Spleen (tissue), 7 donors: ENCODE results near the gene EIF4A3.

ENCODE experiments used
- CTCF ChIP-seq, 11 experiments: fragments of 200-600 bp in 7 of 11; fragments of 450-650 bp in 4 of 11; sonication (generic) in 4 of 11; IDR thresholded peaks in 8 of 11; conservative IDR thresholded peaks in 3 of 11; 1 replicate in 7 of 11; 2 replicates in 4 of 11; pipeline versions ENCODE4 v1.4.0 to v1.8.0; 2016 to 2021; ENCODE audit warnings: antibody characterized with exemption in 11 of 11, inconsistent platforms in 4 of 11, mild to moderate bottlenecking in 1 of 11
- POLR2A ChIP-seq, 3 donors: fragments of 450-650 bp; IDR thresholded peaks; one replicate each; pipeline ENCODE4 v1.5.1; 2017; ENCODE audit warnings: antibody characterized with exemption in 3 of 3, mild to moderate bottlenecking in 1 of 3
- POLR2AphosphoS5 ChIP-seq, 3 donors: sonication (generic); formaldehyde crosslinking; IDR thresholded peaks; one replicate each; pipeline ENCODE4 v1.5.1; 2017; ENCODE audit warnings: antibody characterized with exemption in 3 of 3
- donor health status: DM: no; HTN: no; CAD: no; lungs with moderate emphysema.
- donor health status: DM: no; HTN: no; CAD: no.
- donor health status: DM: no; HTN: no; CAD: no.

GRCh38 chr17:80145076-80146075, 1.6 kb downstream of the EIF4A3 start:
- no peak for TF ChIP-seq CTCF (IDR thresholded peaks at IDR 0.05 in 8 of 11, conservative IDR thresholded peaks at IDR 0.05 in 3 of 11)
- TF ChIP-seq POLR2A (IDR thresholded peaks at IDR 0.05): no peak
- no peak for TF ChIP-seq POLR2AphosphoS5 (IDR thresholded peaks at IDR 0.05)
